ENCODE data around the gene IPO8.

GRCh38 chr12:30729547-30729946 lies 33.9 kb upstream of the IPO8 start:
- TF ChIP-seq SNAI2 (CRISPR knock-in tag; IDR thresholded peaks at IDR 0.05): no peak
- no peak for TF ChIP-seq PPARA (CRISPR knock-in tag; IDR thresholded peaks at IDR 0.05; ENCODE audit: borderline replicate concordance)
- no peak for TF ChIP-seq CSDC2 (CRISPR knock-in tag; IDR thresholded peaks at IDR 0.05)
